Measurements from ENCODE around the gene NYNRIN.

- TF ChIP-seq, protein P1, sequence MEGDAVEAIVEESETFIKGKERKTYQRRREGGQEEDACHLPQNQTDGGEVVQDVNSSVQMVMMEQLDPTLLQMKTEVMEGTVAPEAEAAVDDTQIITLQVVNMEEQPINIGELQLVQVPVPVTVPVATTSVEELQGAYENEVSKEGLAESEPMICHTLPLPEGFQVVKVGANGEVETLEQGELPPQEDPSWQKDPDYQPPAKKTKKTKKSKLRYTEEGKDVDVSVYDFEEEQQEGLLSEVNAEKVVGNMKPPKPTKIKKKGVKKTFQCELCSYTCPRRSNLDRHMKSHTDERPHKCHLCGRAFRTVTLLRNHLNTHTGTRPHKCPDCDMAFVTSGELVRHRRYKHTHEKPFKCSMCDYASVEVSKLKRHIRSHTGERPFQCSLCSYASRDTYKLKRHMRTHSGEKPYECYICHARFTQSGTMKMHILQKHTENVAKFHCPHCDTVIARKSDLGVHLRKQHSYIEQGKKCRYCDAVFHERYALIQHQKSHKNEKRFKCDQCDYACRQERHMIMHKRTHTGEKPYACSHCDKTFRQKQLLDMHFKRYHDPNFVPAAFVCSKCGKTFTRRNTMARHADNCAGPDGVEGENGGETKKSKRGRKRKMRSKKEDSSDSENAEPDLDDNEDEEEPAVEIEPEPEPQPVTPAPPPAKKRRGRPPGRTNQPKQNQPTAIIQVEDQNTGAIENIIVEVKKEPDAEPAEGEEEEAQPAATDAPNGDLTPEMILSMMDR (IDR thresholded peaks at IDR 0.05): no peak
- TF ChIP-seq POLR2A (IDR thresholded peaks at IDR 0.05): no peak
Measured at GRCh38 chr14:24407608-24408325, 9.0 kb downstream of the NYNRIN start.
